Ovary (tissue), 3 donors: ENCODE results near the gene TP73.

Experiments
- CTCF ChIP-seq, 3 donors: fragments of 450-650 bp in 2 of 3; fragments of 200-600 bp in 1 of 3; IDR thresholded peaks; one replicate each; pipeline versions ENCODE4 v1.5.1 to v1.8.0; 2016 to 2022; ENCODE audit warnings: antibody characterized with exemption in 3 of 3, mild to moderate bottlenecking in 1 of 3
- EP300 ChIP-seq: sonication (generic); formaldehyde crosslinking; IDR thresholded peaks from one replicate; pipeline ENCODE4 v1.6.1; 2017; ENCODE audit warnings: antibody characterized with exemption
- POLR2A ChIP-seq: fragments of 450-650 bp; IDR thresholded peaks from one replicate; pipeline ENCODE4 v1.6.1; 2017; ENCODE audit warnings: antibody characterized with exemption, mild to moderate bottlenecking, moderate library complexity
- donor health status: DM: no; HTN: no; CAD: no.

DNA sequence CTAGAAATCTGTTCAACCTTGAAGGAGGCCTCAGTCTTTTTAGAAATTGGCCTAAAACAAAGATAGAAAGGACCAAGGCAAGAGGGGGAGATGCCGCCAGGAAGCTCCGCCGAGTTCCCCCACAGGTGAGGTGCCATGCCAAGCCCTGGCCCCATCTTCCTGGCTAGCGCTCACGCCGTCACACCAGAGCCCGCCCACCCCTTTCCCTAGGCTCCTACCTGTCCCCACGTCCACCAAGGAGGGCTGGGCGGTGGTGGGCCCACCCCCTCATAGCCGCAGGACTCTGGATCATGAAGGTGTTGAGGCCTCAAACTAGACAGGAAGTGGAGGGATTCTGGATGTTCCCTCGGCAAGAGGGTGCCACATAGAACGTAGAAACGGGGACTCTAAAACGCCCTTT is 84.4 kb downstream of the TP73 start:
- no peak for TF ChIP-seq CTCF (IDR thresholded peaks at IDR 0.05)
- TF ChIP-seq EP300: no peak
- no peak for TF ChIP-seq POLR2A
